HepG2 (cell line): ENCODE results near the gene RTBDN. TPM values are rescaled to one million over a fixed set of nuclear protein-coding genes. Genes with fewer than 3 reads are reported as not detected.

Source experiments
- ARNTL ChIP-seq: sonication (generic); formaldehyde crosslinking; IDR thresholded peaks from 2 replicates; pipeline ENCODE4 v1.4.0; 2020; ENCODE audit warnings: mild to moderate bottlenecking, missing genetic modification reagents
- DNMT3B ChIP-seq: conservative IDR thresholded peaks from 2 replicates; pipeline ENCODE4 v1.6.1; 2016; ENCODE audit warnings: missing biosample characterization, control low read depth
- GPN1 ChIP-seq: sonication (generic); formaldehyde crosslinking; IDR thresholded peaks from 2 replicates; pipeline ENCODE4 v1.5.1; 2020; ENCODE audit warnings: missing genetic modification reagents, borderline replicate concordance
- HNRNPUL1 ChIP-seq: fragments of 200-400 bp; formaldehyde crosslinking; IDR thresholded peaks from 2 replicates; pipeline ENCODE4 v1.6.1; 2017; ENCODE audit warnings: low read depth, mild to moderate bottlenecking, low read length, moderate library complexity
- KAT7 ChIP-seq: IDR thresholded peaks from 2 replicates; pipeline ENCODE4 v1.6.1; 2018; ENCODE audit warnings: borderline replicate concordance, missing compliant biosample characterization
- MLLT10 ChIP-seq: sonication (generic); formaldehyde crosslinking; IDR thresholded peaks from 2 replicates; pipeline ENCODE4 v1.4.0; 2020; ENCODE audit warnings: missing genetic modification reagents
- MTERF4 ChIP-seq: sonication (generic); formaldehyde crosslinking; IDR thresholded peaks from 2 replicates; pipeline ENCODE4 v1.8.0; 2023; ENCODE audit warnings: mild to moderate bottlenecking, missing genetic modification reagents
- NFE2L2 ChIP-seq: fragments of 150-350 bp; IDR thresholded peaks from 2 replicates; pipeline ENCODE4 v1.6.1; 2014; ENCODE audit warnings: low read length
- NR2F6 ChIP-seq, 2 experiments: IDR thresholded peaks; 2 replicates each; pipeline ENCODE4 v1.6.1; 2016; ENCODE audit warnings: antibody characterized with exemption in 1 of 2, mild to moderate bottlenecking in 1 of 2
- PHB2 ChIP-seq: fragments of 450-650 bp; IDR thresholded peaks from 2 replicates; pipeline ENCODE4 v1.6.1; 2018; ENCODE audit not compliant: partially characterized antibody
- PHF20 ChIP-seq: sonication (generic); formaldehyde crosslinking; IDR thresholded peaks from 2 replicates; pipeline ENCODE4 v1.5.0; 2020; ENCODE audit warnings: mild to moderate bottlenecking, missing genetic modification reagents
- PLRG1 ChIP-seq: fragments of 450-650 bp; conservative IDR thresholded peaks from 2 replicates; pipeline ENCODE4 v1.6.1; 2016
- SP1 ChIP-seq, 2 experiments: fragments of 450-650 bp in 1 of 2; sonication (generic) in 1 of 2; formaldehyde crosslinking in 1 of 2; IDR thresholded peaks; 2 replicates each; pipeline versions ENCODE4 v1.4.0 to v1.6.1; 2016 to 2020; ENCODE audit warnings: missing genetic modification reagents in 1 of 2
- STAT5B ChIP-seq: sonication (generic); formaldehyde crosslinking; IDR thresholded peaks from 2 replicates; pipeline ENCODE4 v1.4.0; 2020; ENCODE audit warnings: missing genetic modification reagents
- ZC3H4 ChIP-seq: sonication (generic); formaldehyde crosslinking; IDR thresholded peaks from 2 replicates; pipeline ENCODE4 v1.4.0; 2020; ENCODE audit warnings: missing genetic modification reagents, borderline replicate concordance
- ZKSCAN8 ChIP-seq: IDR thresholded peaks from 2 replicates; pipeline ENCODE4 v1.6.1; 2016; ENCODE audit warnings: borderline replicate concordance, missing genetic modification reagents, missing compliant biosample characterization
- ZNF160 ChIP-seq: sonication (generic); formaldehyde crosslinking; IDR thresholded peaks from 2 replicates; pipeline ENCODE4 v1.8.0; 2022; ENCODE audit warnings: mild to moderate bottlenecking, inconsistent platforms, missing genetic modification reagents
- ZNF17 ChIP-seq: sonication (generic); formaldehyde crosslinking; IDR thresholded peaks from 2 replicates; pipeline ENCODE4 v1.5.0; 2020; ENCODE audit warnings: mild to moderate bottlenecking, missing genetic modification reagents
- ZNF367 ChIP-seq: sonication (generic); formaldehyde crosslinking; IDR thresholded peaks from 2 replicates; pipeline ENCODE4 v1.4.0; 2020; ENCODE audit warnings: missing genetic modification reagents, borderline replicate concordance
- ZNF441 ChIP-seq: sonication (generic); formaldehyde crosslinking; IDR thresholded peaks from 2 replicates; pipeline ENCODE4 v1.7.0; 2021; ENCODE audit warnings: missing genetic modification reagents, borderline replicate concordance
- ZNF572 ChIP-seq: sonication (generic); formaldehyde crosslinking; IDR thresholded peaks from 2 replicates; pipeline ENCODE4 v1.5.1; 2020; ENCODE audit warnings: mild to moderate bottlenecking, missing genetic modification reagents
- ZNF644 ChIP-seq: IDR thresholded peaks from 2 replicates; pipeline ENCODE4 v1.6.1; 2016; ENCODE audit warnings: low read depth
- ZNF746 ChIP-seq: sonication (generic); formaldehyde crosslinking; IDR thresholded peaks from 2 replicates; pipeline ENCODE4 v1.8.0; 2022; ENCODE audit warnings: mild to moderate bottlenecking, missing genetic modification reagents
- ZSCAN9 ChIP-seq: IDR thresholded peaks from 2 replicates; pipeline ENCODE4 v1.6.1; 2016; ENCODE audit warnings: borderline replicate concordance
- polyA plus RNA-seq, 8 experiments: library from polyadenylated mRNA; depleted of rRNA in 3 of 8; stranded (reverse) in 7 of 8; unstranded in 1 of 8; fragments of >200 nt; fragmentation: Illumina TruSeq in 4 of 8; extraction: Trizol in 4 of 8; gene quantifications; 2 replicates each; pipeline versions ENCODE4 v1.2.1 to v1.2.3, GENCODE V29; 2011 to 2016; ENCODE audit warnings: low read depth in 4 of 8, missing spikeins in 1 of 8, mixed read lengths in 1 of 8; ENCODE audit not compliant: insufficient read depth in 1 of 8
- total RNA-seq, 5 experiments: library from RNA; depleted of rRNA; stranded (reverse); fragments of >200 nt; fragmentation: Illumina TruSeq; extraction: Trizol; gene quantifications; 2 replicates each; pipeline ENCODE4 v1.2.3, GENCODE V29; 2016; ENCODE audit warnings: low read depth in 1 of 5
- TF ChIP-seq, protein P1 (sequence below): sonication (generic); formaldehyde crosslinking; IDR thresholded peaks from 2 replicates; pipeline ENCODE4 v1.4.0; 2020; ENCODE audit warnings: low read depth, mild to moderate bottlenecking, missing genetic modification reagents
- TF ChIP-seq, protein P2 (sequence below): sonication (generic); formaldehyde crosslinking; conservative IDR thresholded peaks from 2 replicates; pipeline ENCODE4 v1.4.0; 2020; ENCODE audit warnings: missing genetic modification reagents
- TF ChIP-seq, protein P3 (sequence below): sonication (generic); formaldehyde crosslinking; IDR thresholded peaks from 2 replicates; pipeline ENCODE4 v1.4.0; 2020; ENCODE audit warnings: missing genetic modification reagents; ENCODE audit errors: not compliant biosample characterization

RTBDN gene
- total and polyA plus RNA-seq, 2 of the 13 experiments (the other 11 are each of a cell fraction or from before 2014, with no cell fraction given): 0.27 to 0.48 TPM

DNA sequence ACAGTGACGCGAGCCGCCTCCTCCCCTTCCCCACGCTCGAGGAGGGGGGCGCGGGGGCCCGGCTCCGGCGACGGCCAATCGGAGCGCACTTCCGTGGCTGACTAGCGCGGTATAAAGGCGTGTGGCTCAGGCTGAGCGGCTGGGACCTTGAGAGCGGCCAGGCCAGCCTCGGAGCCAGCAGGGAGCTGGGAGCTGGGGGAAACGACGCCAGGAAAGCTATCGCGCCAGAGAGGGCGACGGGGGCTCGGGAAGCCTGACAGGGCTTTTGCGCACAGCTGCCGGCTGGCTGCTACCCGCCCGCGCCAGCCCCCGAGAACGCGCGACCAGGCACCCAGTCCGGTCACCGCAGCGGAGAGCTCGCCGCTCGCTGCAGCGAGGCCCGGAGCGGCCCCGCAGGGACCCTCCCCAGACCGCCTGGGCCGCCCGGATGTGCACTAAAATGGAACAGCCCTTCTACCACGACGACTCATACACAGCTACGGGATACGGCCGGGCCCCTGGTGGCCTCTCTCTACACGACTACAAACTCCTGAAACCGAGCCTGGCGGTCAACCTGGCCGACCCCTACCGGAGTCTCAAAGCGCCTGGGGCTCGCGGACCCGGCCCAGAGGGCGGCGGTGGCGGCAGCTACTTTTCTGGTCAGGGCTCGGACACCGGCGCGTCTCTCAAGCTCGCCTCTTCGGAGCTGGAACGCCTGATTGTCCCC lies 42.9 kb downstream of the RTBDN start, which contains the start of gene JUNB (continued):
- peak; percentile 98 for TF ChIP-seq ARNTL (CRISPR knock-in tag)
- TF ChIP-seq, protein P1, sequence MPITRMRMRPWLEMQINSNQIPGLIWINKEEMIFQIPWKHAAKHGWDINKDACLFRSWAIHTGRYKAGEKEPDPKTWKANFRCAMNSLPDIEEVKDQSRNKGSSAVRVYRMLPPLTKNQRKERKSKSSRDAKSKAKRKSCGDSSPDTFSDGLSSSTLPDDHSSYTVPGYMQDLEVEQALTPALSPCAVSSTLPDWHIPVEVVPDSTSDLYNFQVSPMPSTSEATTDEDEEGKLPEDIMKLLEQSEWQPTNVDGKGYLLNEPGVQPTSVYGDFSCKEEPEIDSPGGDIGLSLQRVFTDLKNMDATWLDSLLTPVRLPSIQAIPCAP (CRISPR knock-in tag): no peak; the same call in 1 of the 2 replicates
- TF ChIP-seq STAT5B (CRISPR knock-in tag): peak; percentile 79; the same call in 1 of the 2 replicates
- peak; percentile 79; the same call in 1 of the 2 replicates for TF ChIP-seq HNRNPUL1
- TF ChIP-seq SP1 (IDR thresholded peaks at IDR 0.05): no peak
- TF ChIP-seq SP1 (CRISPR knock-in tag; IDR thresholded peaks at IDR 0.05): peak; percentile 54; the same call in 1 of the 2 replicates
- TF ChIP-seq GPN1 (CRISPR knock-in tag): no peak
- TF ChIP-seq ZC3H4: 0 out of 2 replicates have a peak, but pooled peaks have one; percentile 85
- no peak for TF ChIP-seq NFE2L2
- TF ChIP-seq ZNF572 (CRISPR knock-in tag): no peak; the same call in 1 of the 2 replicates
- no peak for TF ChIP-seq MLLT10 (CRISPR knock-in tag)
- TF ChIP-seq NR2F6 (IDR thresholded peaks at IDR 0.05): no peak
- peak; percentile 80 for TF ChIP-seq NR2F6 (CRISPR knock-in tag; IDR thresholded peaks at IDR 0.05)
- no peak for TF ChIP-seq PLRG1
- TF ChIP-seq ZSCAN9 (CRISPR knock-in tag): peak; percentile 90
- no peak for TF ChIP-seq ZNF441 (CRISPR knock-in tag)
- TF ChIP-seq MTERF4: no peak
- TF ChIP-seq DNMT3B (CRISPR knock-in tag): no peak
- no peak for TF ChIP-seq ZNF644 (CRISPR knock-in tag)
- TF ChIP-seq KAT7 (CRISPR knock-in tag): no peak
- TF ChIP-seq ZNF367 (CRISPR knock-in tag): no peak
- no peak for TF ChIP-seq ZNF160 (CRISPR knock-in tag)
- TF ChIP-seq ZNF17 (CRISPR knock-in tag): no peak
- TF ChIP-seq ZNF746 (CRISPR knock-in tag): peak; percentile 80
- TF ChIP-seq PHB2: no peak
- TF ChIP-seq, protein P2, sequence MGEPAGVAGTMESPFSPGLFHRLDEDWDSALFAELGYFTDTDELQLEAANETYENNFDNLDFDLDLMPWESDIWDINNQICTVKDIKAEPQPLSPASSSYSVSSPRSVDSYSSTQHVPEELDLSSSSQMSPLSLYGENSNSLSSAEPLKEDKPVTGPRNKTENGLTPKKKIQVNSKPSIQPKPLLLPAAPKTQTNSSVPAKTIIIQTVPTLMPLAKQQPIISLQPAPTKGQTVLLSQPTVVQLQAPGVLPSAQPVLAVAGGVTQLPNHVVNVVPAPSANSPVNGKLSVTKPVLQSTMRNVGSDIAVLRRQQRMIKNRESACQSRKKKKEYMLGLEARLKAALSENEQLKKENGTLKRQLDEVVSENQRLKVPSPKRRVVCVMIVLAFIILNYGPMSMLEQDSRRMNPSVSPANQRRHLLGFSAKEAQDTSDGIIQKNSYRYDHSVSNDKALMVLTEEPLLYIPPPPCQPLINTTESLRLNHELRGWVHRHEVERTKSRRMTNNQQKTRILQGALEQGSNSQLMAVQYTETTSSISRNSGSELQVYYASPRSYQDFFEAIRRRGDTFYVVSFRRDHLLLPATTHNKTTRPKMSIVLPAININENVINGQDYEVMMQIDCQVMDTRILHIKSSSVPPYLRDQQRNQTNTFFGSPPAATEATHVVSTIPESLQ (CRISPR knock-in tag): no peak
- TF ChIP-seq ZKSCAN8: peak; percentile 79; the same call in 1 of the 2 replicates
- TF ChIP-seq, protein P3, sequence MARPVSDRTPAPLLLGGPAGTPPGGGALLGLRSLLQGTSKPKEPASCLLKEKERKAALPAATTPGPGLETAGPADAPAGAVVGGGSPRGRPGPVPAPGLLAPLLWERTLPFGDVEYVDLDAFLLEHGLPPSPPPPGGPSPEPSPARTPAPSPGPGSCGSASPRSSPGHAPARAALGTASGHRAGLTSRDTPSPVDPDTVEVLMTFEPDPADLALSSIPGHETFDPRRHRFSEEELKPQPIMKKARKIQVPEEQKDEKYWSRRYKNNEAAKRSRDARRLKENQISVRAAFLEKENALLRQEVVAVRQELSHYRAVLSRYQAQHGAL (CRISPR knock-in tag): no peak
- peak; percentile 75 for TF ChIP-seq PHF20 (CRISPR knock-in tag)
